Measurements from ENCODE around the gene IDH3A. TPM values are rescaled to one million over a fixed set of nuclear protein-coding genes. Genes with fewer than 3 reads are reported as not detected.
"Not testable (repeated sequence)": the region's sequence is repeated elsewhere in the genome, so short reads cannot be mapped to it uniquely, and the experiment has no call there.

The IDH3A gene
- polyA plus RNA-seq, 3 donors, result 46.5 to 85.0 (median 74.0) TPM

- Histone ChIP-seq H3K9ac (ENCODE audit: insufficient read depth, low read length, poor library complexity, severe bottlenecking) (peak overlapping the region; percentile 87), H3K9me3 (replicated peaks in 1 of 2; ENCODE audit: control insufficient read depth in 1 of 2, insufficient read depth in 1 of 2, low read length in 2 of 2) (no peaks in the 10 kb centered on the region), H2AFZ (ENCODE audit: insufficient read depth, low read depth, low read length, poor library complexity, severe bottlenecking) (peak overlapping the region; percentile 82), H3K4me1 (ENCODE audit: control insufficient read depth in 1 of 2, insufficient read depth in 2 of 2, low read length in 2 of 2) (peaks cover 22 to 36% of the 10 kb centered on the region in 2 donors), H3K27ac (ENCODE audit: low read depth in 1 of 2, low read length in 2 of 2) (peak overlapping the region in 1 of 2 donors; percentile 67), H3K4me2 (replicated peaks; ENCODE audit: extremely low read depth, low read length, poor library complexity, severe bottlenecking) (peak overlapping the region; percentile 89), H3K79me2 (ENCODE audit: insufficient read depth, low read length) (peaks cover 63% of the 10 kb centered on the region), H3K36me3 (replicated peaks in 1 of 2; ENCODE audit: control insufficient read depth in 1 of 2, insufficient read depth in 2 of 2, low read length in 2 of 2) (peaks cover 0 to 7% of the 10 kb centered on the region in 2 donors), H4K20me1 (ENCODE audit: insufficient read depth, low read length) (peaks cover 18% of the 10 kb centered on the region), H3K27me3 (ENCODE audit: control insufficient read depth in 2 of 2, insufficient read depth in 2 of 2, low read length in 2 of 2) (no peaks in the 10 kb centered on the region), H3K4me3 (replicated peaks in 1 of 3; ENCODE audit: low read depth in 2 of 3, low read length in 3 of 3) (peak overlapping the region; percentile 57 to 78 (median 67))
- DNase-seq, result no peak
- peak overlapping the region; percentile 79 to 96 for H3K4me3 Mint-ChIP-seq
- H3K27me3 Mint-ChIP-seq (ENCODE audit: low read depth in 3 of 3), result peaks cover 0 to 5% (median 2%) of the 10 kb centered on the region in 3 donors
- intact Hi-C loops (cut with micrococcal nuclease), result loop anchor here in 1 of 2 donors (5.0 kb wide), 1 partner anchor 287 kb away; the partner anchor contains the start of gene IREB2
- peak overlapping the region in 6 of 7 donors; percentile 4 to 86 (median 66) for H3K27ac Mint-ChIP-seq
- TF ChIP-seq, protein P1, sequence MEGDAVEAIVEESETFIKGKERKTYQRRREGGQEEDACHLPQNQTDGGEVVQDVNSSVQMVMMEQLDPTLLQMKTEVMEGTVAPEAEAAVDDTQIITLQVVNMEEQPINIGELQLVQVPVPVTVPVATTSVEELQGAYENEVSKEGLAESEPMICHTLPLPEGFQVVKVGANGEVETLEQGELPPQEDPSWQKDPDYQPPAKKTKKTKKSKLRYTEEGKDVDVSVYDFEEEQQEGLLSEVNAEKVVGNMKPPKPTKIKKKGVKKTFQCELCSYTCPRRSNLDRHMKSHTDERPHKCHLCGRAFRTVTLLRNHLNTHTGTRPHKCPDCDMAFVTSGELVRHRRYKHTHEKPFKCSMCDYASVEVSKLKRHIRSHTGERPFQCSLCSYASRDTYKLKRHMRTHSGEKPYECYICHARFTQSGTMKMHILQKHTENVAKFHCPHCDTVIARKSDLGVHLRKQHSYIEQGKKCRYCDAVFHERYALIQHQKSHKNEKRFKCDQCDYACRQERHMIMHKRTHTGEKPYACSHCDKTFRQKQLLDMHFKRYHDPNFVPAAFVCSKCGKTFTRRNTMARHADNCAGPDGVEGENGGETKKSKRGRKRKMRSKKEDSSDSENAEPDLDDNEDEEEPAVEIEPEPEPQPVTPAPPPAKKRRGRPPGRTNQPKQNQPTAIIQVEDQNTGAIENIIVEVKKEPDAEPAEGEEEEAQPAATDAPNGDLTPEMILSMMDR (IDR thresholded peaks at IDR 0.05), result no peak
- peaks cover 4 to 13% of the 10 kb centered on the region in 2 donors for H3K36me3 Mint-ChIP-seq
- WGBS (ENCODE audit: insufficient coverage), result 7% methylated on average over 18 of the region's 20 CpGs
- no peaks in the 10 kb centered on the region for H3K9me3 Mint-ChIP-seq
- H3K4me1 Mint-ChIP-seq, result peaks cover 39% of the 10 kb centered on the region
Measured at GRCh38 chr15:78149805-78150751, 916 bp downstream of the IDH3A start.

- H3K4me1 Mint-ChIP-seq, result peaks cover 48% of the 10 kb centered on the region
- H3K27me3 ChIP-seq (ENCODE audit: control insufficient read depth in 2 of 2, insufficient read depth in 2 of 2, low read length in 2 of 2); H3K4me3 Mint-ChIP-seq; H3K27me3 Mint-ChIP-seq (ENCODE audit: low read depth in 3 of 3); H3K9me3 ChIP-seq (replicated peaks in 1 of 2; ENCODE audit: control insufficient read depth in 1 of 2, insufficient read depth in 1 of 2, low read length in 2 of 2); H2AFZ ChIP-seq (ENCODE audit: insufficient read depth, low read depth, low read length, poor library complexity, severe bottlenecking); H3K9me3 Mint-ChIP-seq; DNase-seq; H3K4me3 ChIP-seq (replicated peaks in 1 of 3; ENCODE audit: low read depth in 2 of 3, low read length in 3 of 3); H3K9ac ChIP-seq (ENCODE audit: insufficient read depth, low read length, poor library complexity, severe bottlenecking); H3K4me2 ChIP-seq (replicated peaks; ENCODE audit: extremely low read depth, low read length, poor library complexity, severe bottlenecking); intact Hi-C loops (cut with micrococcal nuclease); H3K27ac ChIP-seq (ENCODE audit: low read depth in 1 of 2, low read length in 2 of 2): not testable (repeated sequence)
- H3K36me3 Mint-ChIP-seq, result peaks cover 7 to 17% of the 10 kb centered on the region in 2 donors
- H3K79me2 ChIP-seq (ENCODE audit: insufficient read depth, low read length), result peaks cover 63% of the 10 kb centered on the region
- peaks cover 2 to 11% of the 10 kb centered on the region in 2 donors for H3K36me3 ChIP-seq (replicated peaks in 1 of 2; ENCODE audit: control insufficient read depth in 1 of 2, insufficient read depth in 2 of 2, low read length in 2 of 2)
- peaks cover 29 to 44% of the 10 kb centered on the region in 2 donors for H3K4me1 ChIP-seq (ENCODE audit: control insufficient read depth in 1 of 2, insufficient read depth in 2 of 2, low read length in 2 of 2)
- H3K27ac Mint-ChIP-seq, result peak overlapping the region in 1 of 7 donors; percentile 40
- 77% methylated on average over 2 of the region's 8 CpGs for WGBS (ENCODE audit: insufficient coverage)
- peaks cover 19% of the 10 kb centered on the region for H4K20me1 ChIP-seq (ENCODE audit: insufficient read depth, low read length)
Measured at GRCh38 chr15:78151075-78151474, 1.9 kb downstream of the IDH3A start.

Data from CD14-positive monocyte (primary cell).